Stimulated activated CD4-positive, alpha-beta T cell treated with anti-CD3 and anti-CD28 coated beads, Interleukin-12 subunit alpha, Interleukin-12 subunit beta, amount 100 ng/mL, for 48 hours (primary cell): ENCODE data around the gene FRMD4A.

Source experiments
- DNase-seq, 3 donors: peaks; one replicate each; pipeline ENCODE4 v3.0.0-alpha.2; 2020; ENCODE audit warnings: low read depth in 2 of 3, low spot score in 1 of 3

FRMD4A gene

GRCh38 chr10:14191871-14192270 lies 138.9 kb downstream of the FRMD4A start:
- DNase-seq: no peak

DNA sequence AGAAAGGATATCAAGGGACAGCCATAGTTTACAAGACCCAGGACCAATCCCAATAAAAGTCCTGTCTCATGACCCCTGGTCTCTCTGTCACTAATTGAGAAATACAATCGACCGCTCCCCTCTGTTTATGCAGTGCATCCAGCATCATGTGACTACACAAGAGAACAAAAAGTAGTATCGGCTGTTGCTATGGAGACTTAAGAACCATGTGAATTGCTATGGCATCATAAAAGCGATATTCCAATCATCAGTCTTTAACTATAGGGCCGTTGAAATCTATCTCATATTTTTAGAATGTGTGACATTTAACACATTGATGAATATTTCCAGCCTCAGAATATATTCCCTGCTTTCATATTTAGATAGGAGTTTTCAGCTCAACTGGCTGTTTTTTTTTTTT lies 139.3 kb downstream of the FRMD4A start:
- DNase-seq: no peak

GRCh38 chr10:14190702-14191101 lies 140.0 kb downstream of the FRMD4A start:
- no peak for DNase-seq

DNA sequence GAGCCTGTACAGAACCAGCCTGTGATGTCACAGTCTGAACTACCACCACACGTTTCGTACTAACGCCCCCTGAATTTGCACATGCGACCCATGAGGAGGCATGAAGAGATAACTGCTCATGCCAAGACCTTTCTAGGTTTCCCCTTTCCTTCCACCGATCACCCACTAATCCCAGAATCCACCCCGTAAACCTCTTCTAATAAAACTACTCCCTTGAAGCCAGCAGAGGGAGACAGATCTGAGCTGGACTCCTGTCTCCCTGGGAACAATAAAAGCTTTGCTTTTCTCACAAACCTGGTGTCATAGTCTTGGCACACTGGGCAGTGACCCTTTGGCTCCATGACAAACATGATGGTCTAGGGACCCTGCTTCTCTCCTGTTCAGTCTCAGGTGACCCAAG lies 144.5 kb downstream of the FRMD4A start:
- no peak for DNase-seq

- DNase-seq: peak; percentile 43 to 70 (median 51)
Observed at GRCh38 chr10:14185316-14186045, 145.2 kb downstream of the FRMD4A start.

GRCh38 chr10:14184841-14185315 lies 145.8 kb downstream of the FRMD4A start:
- DNase-seq: peak; percentile 32 to 50 (median 34)

DNA sequence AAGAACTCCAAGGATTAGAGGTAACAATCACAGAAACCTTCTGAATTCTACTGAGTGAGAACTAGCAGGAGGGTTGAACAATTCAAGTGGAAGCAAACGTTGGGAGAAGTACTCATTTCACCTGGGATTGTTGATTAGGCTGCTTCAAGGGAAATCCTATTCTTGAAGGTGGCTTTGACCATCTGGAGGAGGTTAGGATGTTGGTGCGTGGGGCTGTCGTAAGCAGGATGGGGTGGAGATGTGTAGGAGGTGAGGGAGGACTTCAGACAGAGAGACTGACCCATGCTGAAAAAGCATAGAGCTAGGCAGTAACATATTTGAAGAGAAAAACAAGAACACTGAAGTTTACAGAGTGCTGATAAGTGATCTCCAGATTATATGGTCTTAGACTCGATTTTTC lies 147.9 kb downstream of the FRMD4A start:
- DNase-seq: no peak

- no peak for DNase-seq
Observed at GRCh38 chr10:14181567-14181936, 149.2 kb downstream of the FRMD4A start.

GRCh38 chr10:14180911-14181566 lies 149.7 kb downstream of the FRMD4A start:
- no peak for DNase-seq

GRCh38 chr10:14179251-14179650 lies 151.5 kb downstream of the FRMD4A start:
- no peak for DNase-seq

DNA sequence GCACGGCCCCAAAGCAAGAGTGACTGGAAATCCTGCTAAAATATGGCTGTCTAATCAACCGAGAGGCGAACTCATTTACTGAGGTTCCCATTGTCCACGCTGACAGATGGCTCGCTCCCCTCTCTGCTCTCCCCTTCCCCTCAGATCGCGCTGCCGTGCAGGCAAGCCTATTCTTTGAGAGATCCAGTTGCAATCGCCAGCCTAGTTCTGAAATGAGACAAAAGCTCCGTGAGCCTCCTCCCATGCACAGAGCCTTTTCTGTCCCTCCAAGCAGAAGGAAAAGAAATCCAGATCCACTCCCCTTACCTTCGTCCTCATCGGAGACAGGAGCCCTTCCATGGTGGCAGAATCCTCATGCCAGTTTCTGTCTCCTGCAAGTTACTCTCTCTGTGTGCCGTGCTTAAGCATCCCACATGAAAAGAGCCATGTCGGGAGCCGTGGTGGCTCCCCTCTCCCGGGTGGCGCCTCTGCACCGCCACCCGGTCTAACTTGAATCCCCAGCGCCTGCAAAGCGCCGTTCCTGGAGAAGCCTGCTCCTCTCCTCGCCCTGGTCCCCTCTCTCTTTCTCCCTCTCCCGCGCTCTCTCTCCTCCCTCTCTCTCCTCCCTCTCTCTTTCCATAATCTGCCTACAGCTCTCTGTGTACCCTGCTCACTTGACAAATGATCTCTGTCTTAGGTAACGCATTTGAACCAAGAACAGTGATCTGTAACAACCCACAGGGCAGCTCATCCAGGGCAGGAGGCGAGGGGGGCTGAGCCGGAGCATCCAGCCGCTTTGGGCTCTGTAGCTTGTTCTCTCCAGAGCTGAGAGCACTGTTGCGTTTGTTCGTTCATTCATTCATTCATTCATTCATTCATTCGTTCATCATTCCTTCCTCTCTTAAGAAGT lies 156.8 kb downstream of the FRMD4A start:
- no peak for DNase-seq

DNA sequence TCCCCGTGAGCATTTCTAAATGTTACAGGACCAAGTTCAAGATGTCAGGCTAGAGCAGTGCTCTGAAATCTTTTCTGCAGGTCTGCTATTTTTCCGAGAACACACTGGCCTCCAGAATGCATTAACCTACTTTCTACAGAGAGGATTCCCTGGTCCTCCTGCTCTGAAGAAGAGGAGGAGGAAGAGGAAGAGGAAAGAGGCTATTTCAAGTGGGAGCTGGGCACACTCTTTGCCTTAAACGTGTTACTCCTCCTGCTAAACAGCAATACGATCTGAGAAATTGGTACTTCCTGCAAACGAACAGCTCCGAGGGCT lies 157.4 kb downstream of the FRMD4A start:
- DNase-seq: no peak

- no peak for DNase-seq
Observed at GRCh38 chr10:14172336-14172950, 158.3 kb downstream of the FRMD4A start.

- DNase-seq: no peak
Observed at GRCh38 chr10:14171336-14171735, 159.4 kb downstream of the FRMD4A start.

- DNase-seq: no peak
Observed at GRCh38 chr10:14163377-14164086, 167.2 kb downstream of the FRMD4A start.

DNA sequence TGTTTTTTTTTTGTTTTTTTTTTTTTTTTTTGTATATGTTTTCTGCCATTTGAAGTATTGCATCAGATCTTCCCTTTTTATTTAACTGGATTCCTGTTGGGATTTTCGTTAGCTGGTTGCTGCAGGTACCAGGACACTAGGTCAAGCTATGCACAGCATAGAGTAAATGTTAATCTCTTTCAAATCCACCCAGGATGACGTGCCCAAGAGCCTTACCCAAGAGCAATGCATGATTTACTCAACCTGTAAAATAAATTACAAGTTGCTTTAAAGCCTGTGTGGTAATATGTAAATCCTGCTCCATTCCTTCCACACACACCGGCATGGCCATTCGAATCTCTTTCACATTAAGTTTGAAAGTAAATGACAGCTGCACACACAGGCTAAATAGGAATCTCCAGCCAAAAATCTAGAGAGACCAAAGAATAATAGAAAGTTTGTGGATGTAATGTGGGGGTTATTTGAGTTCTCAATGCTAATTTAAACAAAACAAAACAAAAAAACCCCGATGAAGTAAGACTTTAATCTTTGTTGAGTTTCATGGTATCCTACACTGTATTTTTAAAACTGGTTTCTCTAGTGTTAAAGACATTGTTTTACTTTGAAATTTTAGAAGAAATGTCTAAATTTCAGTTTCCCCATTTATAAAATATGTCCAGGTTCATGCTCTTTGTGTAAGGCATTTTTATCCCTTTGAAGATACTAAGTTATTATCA lies 167.9 kb downstream of the FRMD4A start:
- DNase-seq: no peak

- DNase-seq: no peak
Observed at GRCh38 chr10:14162061-14162460, 168.7 kb downstream of the FRMD4A start.

DNA sequence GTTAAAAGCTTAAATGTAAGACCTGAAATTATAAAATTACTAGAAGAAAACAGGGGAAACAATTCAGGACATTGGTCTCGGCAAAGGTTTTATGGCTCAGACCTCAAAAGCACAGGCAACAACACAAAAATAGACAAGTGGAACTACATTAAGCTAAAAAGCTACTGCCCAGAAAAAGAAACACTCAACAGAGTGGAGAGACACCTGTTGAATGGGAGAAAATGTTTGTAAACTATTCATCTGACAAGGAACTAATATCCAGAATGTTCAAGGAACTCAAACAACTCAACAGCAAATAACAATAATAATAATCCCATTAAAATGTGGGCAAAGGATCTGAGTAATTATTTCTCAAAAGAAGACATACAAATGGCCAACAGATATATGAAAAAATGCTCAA lies 170.4 kb downstream of the FRMD4A start:
- DNase-seq: no peak

DNA sequence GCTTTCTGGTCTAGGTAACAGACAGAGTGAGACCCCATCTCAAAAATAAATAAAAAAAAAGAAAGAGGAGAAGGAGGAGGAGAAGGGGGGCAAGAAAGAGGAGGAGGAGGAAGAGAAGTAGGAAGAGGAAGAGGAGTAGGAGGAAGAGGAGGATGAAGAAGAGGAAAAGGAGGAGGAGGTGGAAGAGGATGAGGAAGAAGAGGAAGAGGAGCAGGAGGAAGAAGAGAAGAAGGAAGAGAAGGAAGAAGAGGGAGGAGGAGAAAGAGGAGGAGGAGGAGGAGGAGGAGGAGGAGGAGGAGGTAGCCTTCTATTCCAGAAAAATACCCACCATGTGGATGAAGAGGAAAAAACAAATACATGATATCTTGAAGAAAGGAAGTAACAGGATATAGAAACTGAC lies 172.1 kb downstream of the FRMD4A start:
- no peak for DNase-seq

- DNase-seq: no peak
Observed at GRCh38 chr10:14156104-14156503, 174.6 kb downstream of the FRMD4A start.
